IMR-90 (cell line): ENCODE results near the gene PHF11.

Source experiments
- BHLHE40 ChIP-seq: fragments of 150-350 bp; IDR thresholded peaks from 2 replicates; pipeline ENCODE4 v1.6.1; 2016; ENCODE audit warnings: mild to moderate bottlenecking, low read depth, low read length
- CEBPB ChIP-seq: IDR thresholded peaks from 2 replicates; pipeline ENCODE4 v1.6.1; 2012; ENCODE audit warnings: low read depth, low read length, improper control_type of control experiment
- CTCF ChIP-seq: conservative IDR thresholded peaks from 2 replicates; pipeline ENCODE4 v1.5.1; 2012; ENCODE audit warnings: mild to moderate bottlenecking, low read depth, low read length, improper control_type of control experiment
- MAFK ChIP-seq: IDR thresholded peaks from 2 replicates; pipeline ENCODE4 v1.6.1; 2012; ENCODE audit warnings: low read depth, low read length, improper control_type of control experiment
- NFE2L2 ChIP-seq: fragments of 150-350 bp; IDR thresholded peaks from 2 replicates; pipeline ENCODE4 v1.6.1; 2016; ENCODE audit warnings: low read depth, mild to moderate bottlenecking, low read length
- POLR2A ChIP-seq: IDR thresholded peaks from 2 replicates; pipeline ENCODE4 v1.6.1; 2012; ENCODE audit warnings: mild to moderate bottlenecking, low read depth, low read length
- RAD21 ChIP-seq: IDR thresholded peaks from 2 replicates; pipeline ENCODE4 v1.6.1; 2012; ENCODE audit warnings: low read length, improper control_type of control experiment
- SMC3 ChIP-seq: fragments of 150-350 bp; IDR thresholded peaks from 2 replicates; pipeline ENCODE4 v1.6.1; 2016; ENCODE audit warnings: low read depth, mild to moderate bottlenecking, antibody characterized with exemption, low read length, moderate library complexity
- USF2 ChIP-seq: fragments of 150-350 bp; IDR thresholded peaks from 2 replicates; pipeline ENCODE4 v1.6.1; 2017; ENCODE audit warnings: mild to moderate bottlenecking, antibody characterized with exemption, low read length, low read depth

GRCh38 chr13:49549289-49549688 lies 53.5 kb downstream of the PHF11 start:
- TF ChIP-seq CTCF: no peak
- TF ChIP-seq USF2: no peak
- TF ChIP-seq POLR2A: no peak
- no peak for TF ChIP-seq NFE2L2
- no peak for TF ChIP-seq RAD21
- TF ChIP-seq MAFK: no peak
- no peak for TF ChIP-seq SMC3
- TF ChIP-seq CEBPB: no peak
- no peak for TF ChIP-seq BHLHE40
